Activated CD4-positive, alpha-beta memory T cell treated with anti-CD3 and anti-CD28 coated beads for 36 hours (primary cell): ENCODE measurements around the gene EML5. TPM values are rescaled to one million over a fixed set of nuclear protein-coding genes. Genes with fewer than 3 reads are reported as not detected.
"Not testable (repeated sequence)": the region's sequence is repeated elsewhere in the genome, so short reads cannot be mapped to it uniquely, and the experiment has no call there.

ENCODE experiments used
- CTCF ChIA-PET: fragments of 350-600 bp; sonication (Branson Sonifier 250); formaldehyde crosslinking; loops from one replicate; lab custom pipeline; 2021; ENCODE audit warnings: antibody characterized with exemption, inconsistent platforms; lab: Charles Lee
- POLR2A ChIA-PET: fragments of 350-600 bp; sonication (Branson Sonifier 250); formaldehyde crosslinking; loops from one replicate; lab custom pipeline; 2021; ENCODE audit warnings: antibody characterized with exemption; lab: Charles Lee
- DNase-seq: peaks from one replicate; pipeline ENCODE4 v3.0.0-alpha.2; 2020
- H3K27ac Mint-ChIP-seq: one replicate; pipeline ENCODE4 v1.8.0; 2021; ENCODE audit warnings: mixed read lengths
- H3K27me3 Mint-ChIP-seq: one replicate; pipeline ENCODE4 v1.8.0; 2021; ENCODE audit warnings: mixed read lengths
- H3K36me3 Mint-ChIP-seq: one replicate; pipeline ENCODE4 v1.8.0; 2021; ENCODE audit warnings: mixed read lengths
- H3K4me1 Mint-ChIP-seq: one replicate; pipeline ENCODE4 v1.8.0; 2021; ENCODE audit warnings: low read depth, mixed read lengths
- H3K4me3 Mint-ChIP-seq: one replicate; pipeline ENCODE4 v1.8.0; 2021; ENCODE audit warnings: mild to moderate bottlenecking, mixed read lengths
- H3K9me3 Mint-ChIP-seq: one replicate; pipeline ENCODE4 v1.8.0; 2021; ENCODE audit warnings: mixed read lengths
- intact Hi-C: fragments of 100-400 bp; cut with micrococcal nuclease; formaldehyde crosslinking; loops from one replicate; pipeline ENCODE4 v1.15.1; 2023
- total RNA-seq, 2 experiments: library from RNA; stranded (reverse); gene quantifications; one replicate each; pipeline ENCODE4 v1.2.3, GENCODE V29; 2021

Gene EML5
- total RNA-seq, 2 experiments from 2014 or later = 5.7 to 6.2 TPM

DNA sequence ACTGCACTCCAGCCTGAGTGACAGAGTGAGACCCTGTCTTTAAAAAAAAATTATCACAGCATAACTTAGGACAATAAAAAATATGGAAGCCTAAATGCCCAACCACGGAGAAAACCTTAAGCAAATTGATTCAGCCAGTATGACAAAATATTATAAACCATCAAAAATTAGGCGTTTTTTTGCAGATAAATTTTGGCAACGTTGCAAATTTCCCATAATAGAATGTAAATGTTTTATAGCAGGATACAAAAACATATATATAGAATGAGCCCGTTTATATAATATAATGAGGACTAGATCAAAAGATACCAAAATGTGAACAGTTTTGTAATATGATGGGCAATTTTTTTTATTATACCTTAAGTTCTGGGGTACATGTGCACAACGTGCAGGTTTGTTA lies 6.8 kb upstream of the EML5 start:
- intact Hi-C loops = no loop called here
- H3K4me3 Mint-ChIP-seq = no peak overlapping the region
- ChIA-PET CTCF (no interaction called here), POLR2A (no interaction called here)
- H3K4me1 Mint-ChIP-seq = no peaks in the 10 kb centered on the region
- H3K27ac Mint-ChIP-seq = no peak overlapping the region
- no peaks in the 10 kb centered on the region for H3K36me3 Mint-ChIP-seq
- no peaks in the 10 kb centered on the region for H3K9me3 Mint-ChIP-seq
- peaks cover 7% of the 10 kb centered on the region for H3K27me3 Mint-ChIP-seq
- no peak for DNase-seq

DNA sequence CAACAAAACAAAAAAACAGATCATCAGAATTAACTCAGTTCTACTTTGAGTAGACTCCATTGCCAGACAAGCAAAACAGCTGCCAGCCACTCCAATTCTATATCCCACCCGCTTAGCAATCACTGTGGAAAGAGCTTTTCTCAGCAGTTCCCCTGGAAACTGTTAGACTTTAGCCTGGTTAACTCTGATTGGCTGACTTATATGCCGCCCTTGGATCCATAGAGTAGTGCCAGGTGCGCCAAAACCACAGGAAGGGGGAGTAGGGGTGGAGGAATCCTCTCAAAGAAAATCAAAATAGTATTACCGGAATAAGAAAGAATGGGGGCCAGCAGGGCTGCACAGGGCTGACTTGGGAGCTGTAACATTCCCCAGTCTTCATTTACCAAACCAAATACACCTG lies 5.4 kb upstream of the EML5 start:
- Mint-ChIP-seq H3K4me3 (no peak overlapping the region), H3K36me3 (no peaks in the 10 kb centered on the region), H3K9me3 (no peaks in the 10 kb centered on the region), H3K4me1 (peaks cover 1% of the 10 kb centered on the region), H3K27me3 (peaks cover 2% of the 10 kb centered on the region), H3K27ac (no peak overlapping the region)
- no peak for DNase-seq
- ChIA-PET CTCF (no interaction called here), POLR2A (no interaction called here)
- intact Hi-C loops = no loop called here

DNA sequence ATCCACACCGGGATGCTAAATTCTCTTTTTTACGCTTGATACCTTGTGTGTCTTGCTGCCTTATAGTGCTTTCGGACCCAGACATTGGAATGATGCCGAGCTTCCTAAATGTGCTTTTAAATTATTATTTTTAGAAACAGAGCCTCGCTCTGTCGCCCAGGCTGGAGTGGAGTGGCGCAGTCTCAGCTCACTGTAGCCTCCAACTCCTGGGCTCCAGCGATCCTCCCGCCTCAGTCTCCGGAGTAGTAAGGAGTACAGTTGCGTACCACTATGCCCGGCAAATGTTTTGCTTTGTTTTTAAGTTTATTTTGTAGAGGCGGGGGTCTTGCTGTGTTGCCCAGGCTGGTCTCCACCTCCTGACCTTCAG lies 489 bp upstream of the EML5 start:
- no peak for DNase-seq
- Mint-ChIP-seq H3K4me1 (peaks cover 25% of the 10 kb centered on the region), H3K27ac (peak overlapping the region; percentile 58), H3K27me3 (peaks cover 3% of the 10 kb centered on the region), H3K9me3 (no peaks in the 10 kb centered on the region), H3K36me3 (no peaks in the 10 kb centered on the region), H3K4me3 (peak overlapping the region; percentile 77)
- intact Hi-C loops = loop anchor here (5.0 kb wide), 4 partner anchors 624 to 1164 kb away; partner anchors contain the start of genes FOXN3, GALC, GPR65 and TDP1
- POLR2A ChIA-PET = interaction anchor here (2.6 kb wide), 1 partner anchor 31 kb away, joined by 12 read pairs; the partner anchor contains the start of gene TTC8
- CTCF ChIA-PET = interaction anchor here (0.6 to 2.7 kb wide), 7 partner anchors 8 to 161 kb away, joined by 3 to 13 read pairs (median 3); partner anchors contain the start of gene TTC8

DNA sequence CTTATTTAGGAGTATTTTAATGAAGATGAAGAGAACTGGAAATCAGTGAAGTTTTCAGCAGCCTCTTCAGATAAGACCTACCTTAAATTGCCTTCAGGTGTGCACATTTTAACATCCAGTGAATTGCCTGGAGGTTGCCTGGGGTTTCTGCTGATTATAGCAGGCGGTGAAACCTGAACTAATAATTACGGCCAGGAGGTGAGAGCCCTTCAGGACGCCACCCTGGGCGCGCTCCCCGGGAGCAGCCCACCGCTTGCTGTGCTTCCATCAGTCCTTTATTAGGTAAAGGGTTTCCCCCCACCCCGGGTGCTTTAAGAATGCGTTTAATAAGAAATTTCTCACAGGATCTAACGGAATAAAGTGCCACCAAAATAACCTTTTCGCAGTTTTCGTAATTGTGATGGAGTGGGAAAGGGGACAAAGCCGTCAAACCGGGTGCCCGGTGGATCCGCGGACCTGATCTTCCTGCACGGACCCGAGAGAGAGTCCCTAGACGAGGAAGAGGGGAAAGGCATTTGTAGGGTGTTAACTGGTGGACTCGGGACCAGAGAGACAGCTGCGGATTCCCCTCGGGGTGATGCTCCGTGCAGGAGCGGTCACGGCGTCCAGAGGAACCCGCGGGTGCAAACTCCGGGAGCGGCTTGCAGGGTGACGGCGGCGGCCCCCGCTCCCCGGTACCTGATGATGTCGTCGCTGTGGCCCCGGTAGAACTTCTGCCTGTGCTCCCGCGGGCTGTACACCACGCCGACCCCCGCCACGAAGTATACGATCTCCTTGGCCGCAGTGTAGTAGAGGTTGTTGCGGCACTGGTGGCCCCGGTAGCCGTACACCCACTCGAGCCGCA lies 902 bp downstream of the EML5 start:
- Mint-ChIP-seq H3K9me3 (no peaks in the 10 kb centered on the region), H3K36me3 (no peaks in the 10 kb centered on the region), H3K4me1 (peaks cover 25% of the 10 kb centered on the region), H3K27ac (peak overlapping the region; percentile 74), H3K4me3 (peak overlapping the region; percentile 89), H3K27me3 (peaks cover 3% of the 10 kb centered on the region)
- ChIA-PET POLR2A (interaction anchor here (2.6 kb wide), 2 partner anchors 33 kb away, joined by 8 to 12 read pairs; partner anchors contain the start of gene TTC8), CTCF (interaction anchor here (0.6 to 2.7 kb wide), 8 partner anchors 22 to 139 kb away, joined by 3 to 13 read pairs (median 4); partner anchors contain the start of gene TTC8)
- peak; percentile 47 for DNase-seq
- intact Hi-C loops = loop anchor here (1.0 to 5.0 kb wide), 7 partner anchors 32 to 1165 kb away; partner anchors contain the start of genes FOXN3, GALC, GPR65 and TDP1

DNA sequence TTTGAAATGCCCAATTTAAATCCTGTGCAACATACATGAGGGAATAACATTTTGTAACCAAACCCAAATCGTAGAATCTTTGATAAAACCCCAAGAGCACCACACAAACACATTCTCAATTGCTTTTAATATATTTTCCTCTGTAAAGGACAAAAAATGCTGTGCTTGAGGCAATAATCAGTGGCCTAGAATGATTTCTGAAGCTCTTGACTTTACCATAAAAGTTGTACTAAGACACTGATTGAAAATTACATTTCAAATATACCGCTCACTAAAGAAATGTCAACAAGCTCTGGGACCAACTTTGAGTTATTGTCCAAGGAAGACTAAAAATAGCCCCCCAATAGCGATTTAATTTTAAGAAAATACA lies 1.5 kb downstream of the EML5 start:
- H3K9me3 Mint-ChIP-seq = no peaks in the 10 kb centered on the region
- intact Hi-C loops = loop anchor here (2.0 to 5.0 kb wide), 5 partner anchors 192 to 1166 kb away; partner anchors contain the start of genes FOXN3, GALC, GPR65 and TDP1
- H3K4me1 Mint-ChIP-seq = peaks cover 25% of the 10 kb centered on the region
- H3K36me3 Mint-ChIP-seq = no peaks in the 10 kb centered on the region
- H3K27me3 Mint-ChIP-seq = peaks cover 3% of the 10 kb centered on the region
- peak overlapping the region; percentile 81 for H3K27ac Mint-ChIP-seq
- H3K4me3 Mint-ChIP-seq = peak overlapping the region; percentile 89
- DNase-seq = no peak
- POLR2A ChIA-PET = interaction anchor here (2.6 kb wide), 1 partner anchor 33 kb away, joined by 8 read pairs; the partner anchor contains the start of gene TTC8
- CTCF ChIA-PET = interaction anchor here (1.0 to 2.7 kb wide), 2 partner anchors 33 to 124 kb away, joined by 4 to 13 read pairs; partner anchors contain the start of gene TTC8

DNA sequence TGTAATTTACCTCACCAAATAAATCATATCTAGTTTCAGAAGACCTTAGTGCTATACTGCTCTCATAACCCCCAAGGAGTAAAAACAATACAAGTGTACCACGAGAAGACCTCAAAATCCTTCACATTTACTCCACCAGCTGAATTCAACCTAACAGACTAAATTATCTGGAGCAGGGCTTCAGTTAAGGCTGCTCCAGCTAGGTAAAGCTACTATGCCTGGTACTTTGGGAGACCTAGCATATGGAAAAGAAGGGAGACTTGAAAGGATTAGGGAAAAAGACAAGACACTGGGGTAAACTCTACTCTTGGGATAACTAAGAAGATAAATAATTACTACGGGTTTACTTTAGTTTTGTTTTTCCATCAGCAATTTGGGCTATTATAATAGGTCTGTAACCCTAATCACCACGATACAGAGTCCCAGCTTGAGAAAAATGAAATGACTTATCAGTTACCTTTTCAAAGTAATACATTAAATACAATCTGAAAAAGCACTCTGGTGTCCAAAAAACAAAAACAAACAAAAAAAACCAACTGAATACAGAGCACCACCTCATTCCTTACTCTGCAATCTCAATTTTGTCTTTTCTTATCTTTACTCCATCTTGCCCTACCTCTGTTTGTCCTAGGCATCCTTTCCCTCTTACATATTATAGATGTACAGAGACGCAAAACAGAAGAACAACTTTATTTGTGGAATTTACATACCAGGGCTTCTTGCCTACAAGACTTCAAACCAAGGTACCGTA lies 2.1 kb downstream of the EML5 start:
- peak overlapping the region; percentile 81 for H3K27ac Mint-ChIP-seq
- DNase-seq = no peak
- ChIA-PET POLR2A (interaction anchor here (2.6 kb wide), 1 partner anchor 34 kb away, joined by 8 read pairs; the partner anchor contains the start of gene TTC8), CTCF (interaction anchor here (0.6 to 2.7 kb wide), 3 partner anchors 34 to 123 kb away, joined by 3 to 13 read pairs (median 4); partner anchors contain the start of gene TTC8)
- peaks cover 25% of the 10 kb centered on the region for H3K4me1 Mint-ChIP-seq
- no peaks in the 10 kb centered on the region for H3K9me3 Mint-ChIP-seq
- H3K36me3 Mint-ChIP-seq = peaks cover 3% of the 10 kb centered on the region
- H3K4me3 Mint-ChIP-seq = peak overlapping the region; percentile 89
- H3K27me3 Mint-ChIP-seq = peaks cover 3% of the 10 kb centered on the region
- intact Hi-C loops = loop anchor here (2.0 to 5.0 kb wide), 5 partner anchors 192 to 1167 kb away; partner anchors contain the start of genes FOXN3, GALC, GPR65 and TDP1

DNA sequence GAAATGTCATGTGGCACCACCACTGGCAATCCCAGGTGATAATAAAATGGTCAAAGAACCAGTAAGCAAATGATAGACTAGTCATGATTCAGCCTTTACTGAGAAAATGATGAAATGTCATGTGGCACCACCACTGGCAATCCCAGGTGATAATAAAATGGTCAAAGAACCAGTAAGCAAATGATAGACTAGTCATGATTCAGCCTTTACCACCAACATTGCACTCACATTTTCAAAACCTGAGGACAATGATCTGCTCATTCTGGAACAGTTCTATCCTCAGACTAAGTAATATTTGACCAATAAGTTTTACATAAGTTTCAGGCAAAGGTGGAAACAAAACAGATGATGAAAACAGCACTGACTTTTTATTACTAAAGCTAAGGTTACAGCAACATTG lies 3.2 kb downstream of the EML5 start:
- Mint-ChIP-seq H3K4me1 (peaks cover 25% of the 10 kb centered on the region), H3K27ac (peak overlapping the region; percentile 81), H3K4me3 (peak overlapping the region; percentile 26)
- DNase-seq, H3K27me3 Mint-ChIP-seq, H3K9me3 Mint-ChIP-seq, CTCF ChIA-PET, H3K36me3 Mint-ChIP-seq: not testable (repeated sequence)
- POLR2A ChIA-PET = interaction anchor here (0.5 to 2.6 kb wide), 2 partner anchors 35 to 37 kb away, joined by 3 to 8 read pairs; partner anchors contain the start of gene TTC8
- intact Hi-C loops = loop anchor here (2.0 kb wide), 1 partner anchor 233 kb away; no protein-coding TSS in a partner anchor

DNA sequence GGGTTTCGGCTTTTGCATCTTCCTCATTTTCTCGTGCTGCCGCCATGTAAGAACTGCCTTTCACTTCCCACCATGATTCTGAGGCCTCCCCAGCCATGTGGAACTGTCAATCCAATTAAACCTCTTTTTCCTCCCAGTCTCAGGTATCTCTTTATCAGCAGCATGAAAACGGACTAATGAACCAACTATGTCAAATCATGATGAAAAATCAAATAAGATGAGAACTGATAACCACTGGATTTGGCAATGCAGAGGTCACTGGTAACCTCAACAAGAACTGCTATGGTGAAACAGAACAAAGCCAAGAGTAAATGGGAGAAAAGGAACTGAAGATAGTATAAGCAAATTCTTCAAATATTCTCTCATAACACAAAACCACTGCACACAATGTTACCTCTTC lies 6.0 kb downstream of the EML5 start:
- ChIA-PET CTCF (no interaction called here), POLR2A (no interaction called here)
- Mint-ChIP-seq H3K27ac (no peak overlapping the region), H3K4me1 (peaks cover 21% of the 10 kb centered on the region), H3K27me3 (peaks cover 3% of the 10 kb centered on the region), H3K36me3 (peaks cover 18% of the 10 kb centered on the region), H3K4me3 (no peak overlapping the region), H3K9me3 (peaks cover 18% of the 10 kb centered on the region)
- DNase-seq = no peak
- intact Hi-C loops = no loop called here

DNA sequence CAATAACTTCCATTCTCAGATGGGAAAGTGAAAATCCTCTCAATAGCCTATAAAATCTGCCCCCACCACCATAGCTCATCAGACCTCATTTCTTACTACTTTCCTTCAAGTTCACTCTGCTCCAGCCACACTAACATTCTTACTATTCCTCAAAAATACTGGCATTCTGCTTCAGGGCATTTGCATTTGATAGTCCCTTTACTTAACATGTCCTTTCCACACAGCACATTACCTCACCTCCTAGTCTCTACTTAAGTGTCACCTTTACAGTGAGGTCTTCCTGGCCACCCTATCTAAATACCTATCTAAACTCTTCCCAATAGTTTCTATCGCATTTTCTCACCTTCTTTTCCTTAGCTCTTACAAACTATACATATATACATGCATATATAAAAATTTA lies 6.8 kb downstream of the EML5 start:
- intact Hi-C loops = no loop called here
- CTCF ChIA-PET = no interaction called here
- peaks cover 2% of the 10 kb centered on the region for H3K27me3 Mint-ChIP-seq
- peaks cover 20% of the 10 kb centered on the region for H3K36me3 Mint-ChIP-seq
- H3K4me3 Mint-ChIP-seq = no peak overlapping the region
- peaks cover 19% of the 10 kb centered on the region for H3K9me3 Mint-ChIP-seq
- POLR2A ChIA-PET = no interaction called here
- peaks cover 16% of the 10 kb centered on the region for H3K4me1 Mint-ChIP-seq
- H3K27ac Mint-ChIP-seq = no peak overlapping the region
- DNase-seq = no peak

DNA sequence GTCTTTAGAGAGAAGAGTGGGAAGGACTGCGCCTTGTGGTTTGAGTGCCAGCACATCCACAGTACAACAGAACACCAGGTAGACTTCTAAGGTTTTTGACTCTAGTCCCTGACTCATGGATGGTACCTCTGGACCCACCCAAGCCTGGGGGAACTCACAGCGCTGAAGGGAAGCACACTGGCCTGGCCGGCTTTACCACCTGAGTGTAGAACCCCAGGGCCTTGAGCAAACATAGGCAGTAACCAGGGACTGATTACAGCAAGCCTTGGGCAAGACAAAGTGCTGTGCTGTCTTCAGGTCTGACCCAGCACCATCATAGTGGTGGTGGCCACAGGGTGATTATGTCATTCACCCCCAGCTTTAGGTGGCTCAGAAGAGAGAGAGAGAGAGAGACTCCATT lies 17.2 kb downstream of the EML5 start:
- no peaks in the 10 kb centered on the region for H3K9me3 Mint-ChIP-seq
- H3K36me3 Mint-ChIP-seq = peaks cover 2% of the 10 kb centered on the region
- no peak overlapping the region for H3K27ac Mint-ChIP-seq
- H3K4me1 Mint-ChIP-seq = no peaks in the 10 kb centered on the region
- ChIA-PET POLR2A (interaction anchor here (0.6 kb wide), 1 partner anchor 124 kb away, joined by 7 read pairs; no protein-coding TSS in a partner anchor), CTCF (no interaction called here)
- H3K4me3 Mint-ChIP-seq = no peak overlapping the region
- DNase-seq = no peak
- intact Hi-C loops = no loop called here
- no peaks in the 10 kb centered on the region for H3K27me3 Mint-ChIP-seq

DNA sequence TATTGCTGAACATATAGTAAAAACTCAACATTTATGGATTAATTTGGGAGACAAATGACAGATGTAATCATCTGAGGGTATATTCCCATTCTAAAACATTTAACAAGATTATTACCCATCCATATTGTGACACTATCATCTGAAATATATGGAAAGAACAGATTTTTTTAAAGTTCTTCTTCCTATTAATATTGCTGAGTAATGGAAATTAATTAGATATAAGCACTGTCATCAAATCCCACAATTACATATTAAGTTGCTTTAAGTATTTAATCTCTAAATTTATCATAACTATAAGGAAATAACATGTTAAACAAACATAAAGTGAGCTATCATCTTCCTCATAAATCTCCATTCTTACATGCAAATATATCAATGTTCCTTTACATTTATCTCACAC lies 22.0 kb downstream of the EML5 start:
- Mint-ChIP-seq H3K4me1 (no peaks in the 10 kb centered on the region), H3K9me3 (peaks cover 17% of the 10 kb centered on the region), H3K36me3 (peaks cover 15% of the 10 kb centered on the region), H3K27me3 (no peaks in the 10 kb centered on the region), H3K4me3 (no peak overlapping the region), H3K27ac (no peak overlapping the region)
- CTCF ChIA-PET = no interaction called here
- POLR2A ChIA-PET = no interaction called here
- intact Hi-C loops = no loop called here
- no peak for DNase-seq
